Measurements from ENCODE around the gene UBIAD1.

The UBIAD1 gene

GRCh38 chr1:11316701-11317100 lies 43.7 kb downstream of the UBIAD1 start:
- TF ChIP-seq, protein P1, sequence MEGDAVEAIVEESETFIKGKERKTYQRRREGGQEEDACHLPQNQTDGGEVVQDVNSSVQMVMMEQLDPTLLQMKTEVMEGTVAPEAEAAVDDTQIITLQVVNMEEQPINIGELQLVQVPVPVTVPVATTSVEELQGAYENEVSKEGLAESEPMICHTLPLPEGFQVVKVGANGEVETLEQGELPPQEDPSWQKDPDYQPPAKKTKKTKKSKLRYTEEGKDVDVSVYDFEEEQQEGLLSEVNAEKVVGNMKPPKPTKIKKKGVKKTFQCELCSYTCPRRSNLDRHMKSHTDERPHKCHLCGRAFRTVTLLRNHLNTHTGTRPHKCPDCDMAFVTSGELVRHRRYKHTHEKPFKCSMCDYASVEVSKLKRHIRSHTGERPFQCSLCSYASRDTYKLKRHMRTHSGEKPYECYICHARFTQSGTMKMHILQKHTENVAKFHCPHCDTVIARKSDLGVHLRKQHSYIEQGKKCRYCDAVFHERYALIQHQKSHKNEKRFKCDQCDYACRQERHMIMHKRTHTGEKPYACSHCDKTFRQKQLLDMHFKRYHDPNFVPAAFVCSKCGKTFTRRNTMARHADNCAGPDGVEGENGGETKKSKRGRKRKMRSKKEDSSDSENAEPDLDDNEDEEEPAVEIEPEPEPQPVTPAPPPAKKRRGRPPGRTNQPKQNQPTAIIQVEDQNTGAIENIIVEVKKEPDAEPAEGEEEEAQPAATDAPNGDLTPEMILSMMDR (IDR thresholded peaks at IDR 0.05; ENCODE audit: low read depth, low read length): no peak
- no peak for DNase-seq (ENCODE audit: extremely low read depth, low read depth)

DNA sequence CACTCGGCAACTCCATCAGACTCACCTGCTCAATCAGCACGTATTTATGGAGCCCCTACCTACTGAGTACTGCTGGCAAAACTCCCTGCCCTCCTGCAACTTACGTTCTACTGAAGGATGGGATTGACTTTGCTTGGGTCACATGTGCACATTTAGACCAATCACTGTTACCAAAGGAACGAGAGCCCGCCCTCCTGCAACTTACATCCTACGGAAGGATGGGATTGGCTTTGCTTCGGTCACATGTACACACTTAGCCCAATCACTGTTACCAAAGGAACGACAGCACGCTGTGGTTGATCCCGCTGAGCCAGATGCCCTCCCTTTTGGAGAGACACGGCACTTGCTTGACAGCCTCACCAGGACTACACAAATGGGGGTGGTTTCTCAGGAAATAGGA lies 46.0 kb downstream of the UBIAD1 start:
- TF ChIP-seq, protein P1 (IDR thresholded peaks at IDR 0.05; ENCODE audit: low read depth, low read length): no peak
- DNase-seq (ENCODE audit: extremely low read depth, low read depth): no peak

DNA sequence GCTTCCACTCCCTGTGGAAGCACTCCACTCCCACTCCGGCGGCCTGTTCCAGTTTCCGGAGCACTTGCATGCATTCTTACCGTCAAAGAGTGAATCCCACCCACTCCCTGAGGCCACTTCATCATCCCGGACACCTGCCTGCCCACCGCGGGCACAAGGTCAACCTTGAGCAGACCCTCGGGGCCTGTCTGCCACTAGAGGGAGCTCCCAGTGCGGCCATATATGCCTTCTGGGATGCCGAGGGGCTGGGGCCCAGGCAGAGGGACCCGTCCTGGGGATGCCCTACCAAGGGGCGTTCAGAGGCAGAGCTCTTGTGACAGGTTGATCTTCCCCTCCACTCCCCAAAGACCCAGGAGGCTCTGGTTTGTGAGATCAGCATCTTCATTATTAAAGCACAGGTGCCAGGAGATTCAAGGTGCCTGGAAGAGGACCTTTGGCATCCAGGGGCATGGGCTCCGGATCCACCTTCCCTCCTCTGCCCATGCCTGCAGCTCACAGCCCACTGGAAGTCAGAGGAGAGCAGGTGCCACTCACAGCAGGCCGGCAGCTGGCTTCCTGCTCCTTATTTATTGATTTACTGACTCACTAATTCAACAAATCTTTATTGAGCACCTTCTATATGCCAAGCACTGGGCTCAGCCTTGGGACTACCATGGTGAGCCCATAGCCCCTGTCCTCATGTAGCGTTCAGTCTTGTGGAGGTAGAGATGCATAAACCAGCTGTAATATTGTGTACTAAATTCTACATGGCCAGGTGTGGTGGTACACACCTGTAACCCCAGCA lies 47.3 kb downstream of the UBIAD1 start:
- TF ChIP-seq, protein P1 (IDR thresholded peaks at IDR 0.05; ENCODE audit: low read depth, low read length): peak; percentile 40
- DNase-seq (ENCODE audit: extremely low read depth, low read depth): no peak

GRCh38 chr1:11321656-11322491 lies 48.9 kb downstream of the UBIAD1 start:
- DNase-seq (ENCODE audit: extremely low read depth, low read depth): no peak
- TF ChIP-seq, protein P1 (IDR thresholded peaks at IDR 0.05; ENCODE audit: low read depth, low read length): no peak

- TF ChIP-seq, protein P1 (IDR thresholded peaks at IDR 0.05; ENCODE audit: low read depth, low read length): no peak
- DNase-seq (ENCODE audit: extremely low read depth, low read depth): no peak
Observed at GRCh38 chr1:11324567-11325165, 51.7 kb downstream of the UBIAD1 start.

DNA sequence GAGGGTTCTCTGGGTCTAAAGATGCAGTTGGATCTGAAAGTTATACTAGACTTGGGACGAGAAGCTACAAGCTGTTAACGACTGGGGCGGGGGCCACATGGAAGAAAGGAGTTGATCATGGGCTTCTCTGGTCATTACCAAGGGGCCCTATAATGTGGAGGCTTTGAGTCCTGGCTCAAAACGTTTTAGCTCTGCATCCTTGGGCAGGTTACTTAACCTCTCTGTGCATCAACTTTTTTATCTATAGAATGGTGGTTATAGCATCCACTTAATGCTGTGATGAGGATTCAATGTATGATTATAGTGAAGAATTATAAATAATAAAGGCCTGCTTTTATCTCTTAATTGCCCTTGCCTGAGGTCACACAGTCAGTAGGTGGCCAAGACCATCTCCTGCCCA lies 53.1 kb downstream of the UBIAD1 start:
- no peak for DNase-seq (ENCODE audit: extremely low read depth, low read depth)
- TF ChIP-seq, protein P1 (IDR thresholded peaks at IDR 0.05; ENCODE audit: low read depth, low read length): no peak

GRCh38 chr1:11328444-11328843 lies 55.4 kb downstream of the UBIAD1 start:
- DNase-seq (ENCODE audit: extremely low read depth, low read depth): no peak
- TF ChIP-seq, protein P1 (IDR thresholded peaks at IDR 0.05; ENCODE audit: low read depth, low read length): no peak
